Activated CD4-positive, CD25-positive, alpha-beta regulatory T cell treated with anti-CD3 and anti-CD28 coated beads, Interleukin-2, amount 50 U/mL, for 24 hours (primary cell): ENCODE results near the gene ZNF654.
"Not testable (repeated sequence)": the region's sequence is repeated elsewhere in the genome, so short reads cannot be mapped to it uniquely, and the experiment has no call there.

Source experiments
- ATAC-seq, 2 donors: fragments of 150-1000 bp; cut with Tn5 transposase; one replicate each; pipeline ENCODE4 v1.10.0; 2021; ENCODE audit warnings: mild to moderate bottlenecking in 1 of 2, moderate library complexity in 1 of 2

ZNF654 gene

GRCh38 chr3:88058581-88059379, at the start of gene ZNF654, which contains the start of gene CGGBP1:
ZNF654 (plus strand) TSS chr3:88059255; CDS start chr3:88059320, 65 bp downstream.
CGGBP1 (minus strand) TSS chr3:88059005; CDS start chr3:88055976, 3,029 bp downstream.
- peak; percentile 93 to 94 for ATAC-seq

DNA sequence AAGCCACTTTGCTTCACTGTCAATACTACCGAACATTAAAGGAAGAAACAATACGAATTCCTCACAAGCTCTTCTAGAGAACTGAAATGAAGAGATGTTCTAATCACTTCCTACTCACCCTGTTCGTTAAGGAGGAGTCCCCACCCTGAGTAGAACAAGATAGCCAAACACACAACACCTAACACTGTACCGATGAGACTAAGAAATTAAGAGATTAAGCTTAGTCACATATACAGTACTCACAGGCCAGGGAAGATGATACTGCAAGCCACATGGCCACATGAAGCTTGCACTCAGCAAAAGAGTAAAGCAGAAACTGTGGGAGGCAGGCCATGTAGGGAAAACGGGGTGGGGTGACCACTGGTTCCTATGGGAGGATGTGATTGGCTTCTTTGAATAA, 48.2 kb upstream of the ZNF654 start:
- no peak for ATAC-seq

- no peak for ATAC-seq
Observed at GRCh38 chr3:88013592-88013991, 45.5 kb upstream of the ZNF654 start.

- ATAC-seq: not testable (repeated sequence)
Observed at GRCh38 chr3:88015656-88016055, 43.4 kb upstream of the ZNF654 start.

GRCh38 chr3:88019024-88019423, 40.0 kb upstream of the ZNF654 start:
- ATAC-seq: no peak

DNA sequence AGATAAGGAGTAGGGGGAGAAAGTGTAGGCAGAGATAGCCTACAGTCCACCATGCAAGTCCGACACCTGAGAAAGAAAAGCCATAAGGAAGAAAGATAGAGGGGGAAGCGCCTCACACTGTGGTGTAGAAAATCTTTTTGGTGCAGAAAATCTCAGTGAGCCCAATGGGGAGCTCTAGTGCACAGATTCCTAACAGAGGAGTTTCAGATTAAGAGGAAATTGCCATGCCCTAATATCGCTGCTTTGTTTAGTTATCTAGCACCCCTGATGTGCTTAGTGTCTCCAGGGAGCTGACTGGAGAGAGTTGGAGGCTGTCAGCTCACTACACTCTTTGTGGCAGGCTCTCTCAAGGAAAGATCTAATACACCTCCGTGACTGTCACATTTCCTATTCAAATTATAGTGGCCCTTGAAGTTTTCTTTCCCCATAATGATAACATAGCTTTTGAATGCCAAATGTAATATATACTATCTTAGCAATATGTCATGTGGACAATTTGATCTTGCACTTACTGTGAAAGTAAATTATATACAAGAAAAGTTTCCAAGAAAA, 34.0 kb upstream of the ZNF654 start:
- ATAC-seq: no peak

DNA sequence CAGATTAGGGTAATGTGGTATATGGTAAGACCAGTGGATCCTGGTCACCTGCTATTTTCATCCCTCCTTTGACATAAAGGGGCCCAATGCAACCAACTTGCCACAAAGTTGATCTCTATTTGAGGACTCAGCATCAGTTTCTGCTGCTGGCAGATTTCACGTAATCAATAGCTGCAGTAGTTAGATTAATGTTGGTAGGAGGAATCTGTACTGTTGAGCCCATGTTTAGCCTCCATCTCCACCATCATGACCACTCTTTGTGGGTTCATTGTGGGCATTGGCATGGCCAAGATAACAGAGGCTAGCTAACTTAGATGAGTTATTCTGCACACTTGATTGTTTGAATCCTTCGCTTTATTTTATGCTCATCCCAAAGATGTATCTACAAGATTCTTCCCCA, 30.2 kb upstream of the ZNF654 start:
- no peak for ATAC-seq

DNA sequence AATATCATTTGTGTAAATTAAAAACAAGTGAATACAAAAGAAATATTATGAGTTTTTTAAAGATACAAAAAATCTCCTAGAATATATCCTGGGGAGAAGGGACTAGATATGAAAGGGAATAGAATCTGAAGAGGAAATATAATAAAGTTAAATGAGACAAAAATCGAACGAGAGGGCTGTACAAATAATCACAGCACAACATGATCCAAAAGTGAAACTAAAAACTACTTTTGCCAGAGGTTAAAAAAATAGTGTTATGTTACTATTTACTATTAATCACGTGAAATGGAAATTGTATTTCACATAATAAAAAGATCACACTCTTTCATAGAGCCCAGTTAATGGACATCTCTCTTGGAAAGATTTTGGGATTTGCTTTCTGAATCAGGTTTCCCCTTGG, 28.8 kb upstream of the ZNF654 start:
- ATAC-seq: no peak

- peak; percentile 89 to 91 for ATAC-seq
Observed at GRCh38 chr3:88031642-88032077, 27.4 kb upstream of the ZNF654 start.

GRCh38 chr3:88032245-88032644, 26.8 kb upstream of the ZNF654 start:
- ATAC-seq: no peak

DNA sequence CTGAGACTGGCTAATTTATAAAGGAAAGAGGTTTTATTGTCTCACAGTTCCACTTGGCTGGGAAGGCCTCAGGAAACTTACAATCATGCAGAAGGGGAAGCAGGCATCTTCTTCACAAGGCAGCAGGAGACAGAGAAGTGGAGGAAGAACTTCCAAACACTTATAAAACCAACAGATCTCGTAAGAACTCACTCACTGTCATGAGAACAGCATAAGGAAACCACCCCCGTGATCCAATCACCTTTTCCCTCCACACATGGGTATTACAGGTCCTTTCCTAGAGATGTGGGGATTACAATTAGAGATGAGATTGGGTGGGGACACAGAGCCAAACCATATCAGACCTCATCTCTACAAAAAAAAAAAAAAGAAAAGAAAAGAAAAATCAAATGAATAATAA, 26.0 kb upstream of the ZNF654 start:
- ATAC-seq: no peak

GRCh38 chr3:88033808-88034207, 25.2 kb upstream of the ZNF654 start:
- no peak for ATAC-seq

- ATAC-seq: no peak
Observed at GRCh38 chr3:88034491-88035275, 24.4 kb upstream of the ZNF654 start.

DNA sequence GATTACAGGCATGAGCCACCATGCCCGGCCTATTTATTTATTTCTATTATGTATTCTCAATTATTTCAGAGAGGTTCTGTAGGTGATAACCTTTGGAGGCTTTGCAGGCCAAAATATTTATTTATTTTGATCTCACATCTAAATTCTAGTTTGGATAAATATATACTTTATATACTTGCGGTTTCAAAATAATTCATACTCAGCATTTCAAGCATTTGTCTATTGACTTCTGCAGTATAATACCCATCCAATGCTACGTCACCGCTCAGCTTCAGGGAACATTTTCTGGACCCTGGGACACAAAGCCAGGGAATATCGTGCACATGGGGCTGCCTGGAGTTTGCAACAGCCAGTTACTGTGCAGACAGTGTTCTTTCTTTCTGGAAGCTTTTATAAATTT, 22.8 kb upstream of the ZNF654 start:
- no peak for ATAC-seq

DNA sequence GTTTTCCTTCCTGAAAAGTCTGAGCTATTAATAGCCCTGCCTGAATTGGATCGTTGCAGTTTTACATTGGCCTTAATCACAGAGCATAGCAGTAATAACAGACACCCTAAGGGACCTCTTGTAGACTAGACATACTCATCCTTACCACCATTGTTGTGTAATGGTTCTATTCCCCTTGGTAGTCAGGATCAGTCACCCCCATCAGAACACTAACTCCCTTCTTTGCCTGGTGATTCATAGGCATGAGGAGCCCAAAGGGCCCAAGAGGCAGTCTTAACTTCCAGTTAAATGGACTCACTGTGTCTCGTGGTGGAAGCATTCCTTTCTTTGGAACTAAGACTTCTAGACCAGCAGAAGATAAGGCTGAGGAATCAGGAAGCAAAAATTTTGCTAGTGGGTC, 20.5 kb upstream of the ZNF654 start:
- ATAC-seq: no peak

DNA sequence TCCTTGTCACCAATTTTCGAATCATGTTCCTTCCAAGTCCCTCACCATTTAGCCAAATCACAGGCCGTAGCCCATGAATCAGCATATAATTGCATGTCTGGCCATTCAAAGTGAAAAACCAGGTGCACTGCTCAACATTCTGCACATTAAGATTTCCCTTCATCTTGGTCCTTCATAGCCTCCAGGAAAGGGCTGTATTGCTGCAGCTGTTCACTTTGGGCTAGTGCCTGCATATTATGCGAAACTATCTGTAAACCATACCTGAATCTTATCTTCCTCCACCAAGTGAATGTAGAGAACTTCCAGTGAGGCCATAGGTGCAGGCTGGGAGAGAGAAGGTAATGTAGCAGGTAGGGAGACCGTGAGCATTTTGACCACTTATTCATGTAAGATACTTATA, 18.5 kb upstream of the ZNF654 start:
- ATAC-seq: no peak

- no peak for ATAC-seq
Observed at GRCh38 chr3:88041005-88041404, 18.1 kb upstream of the ZNF654 start.

GRCh38 chr3:88044411-88044810, 14.6 kb upstream of the ZNF654 start:
- no peak for ATAC-seq

GRCh38 chr3:88046766-88047165, 12.3 kb upstream of the ZNF654 start:
- ATAC-seq: no peak

DNA sequence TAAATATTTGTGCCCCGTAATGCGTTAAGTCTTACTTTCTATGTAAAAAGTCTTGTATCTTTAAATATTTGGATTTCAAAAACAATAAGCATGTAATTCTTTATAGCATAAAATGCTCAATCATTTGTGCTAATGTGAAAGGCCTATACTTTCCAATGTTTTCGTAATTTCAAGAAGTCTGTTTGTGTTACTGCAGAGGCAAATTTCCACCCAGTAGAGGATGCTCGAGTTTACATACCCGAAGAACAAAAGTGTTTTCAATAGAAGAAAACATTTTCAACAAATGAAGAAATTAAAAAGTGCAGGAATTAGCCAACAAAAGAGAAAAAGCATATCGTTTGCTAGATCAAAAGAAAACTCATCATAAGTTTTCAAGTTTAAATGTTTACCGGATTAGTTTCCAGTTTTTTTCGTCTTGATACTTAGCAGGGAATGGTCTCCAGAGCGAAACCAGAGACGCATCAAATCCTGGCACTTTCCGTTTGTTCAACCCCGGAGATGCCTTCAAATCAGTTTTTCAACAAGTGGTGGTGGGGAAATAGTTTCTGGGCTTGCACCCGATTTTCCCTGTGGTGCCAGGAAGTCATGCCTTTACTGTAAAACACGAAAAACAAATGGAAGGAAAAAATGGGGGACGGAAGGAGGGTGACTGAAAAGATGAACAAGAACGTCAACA, 1.3 kb upstream of the ZNF654 start:
- no peak for ATAC-seq

- peak in 1 of 2 donors; percentile 3 for ATAC-seq
Observed at GRCh38 chr3:88058306-88058580, 812 bp upstream of the ZNF654 start.

GRCh38 chr3:88059380-88060170, 520 bp downstream of the ZNF654 start:
- peak in 1 of 2 donors; percentile 7 for ATAC-seq
